BLaER1 treated with 17β-estradiol and CSF1 and Interleukin-3, amounts not matched to agents 10 nM and 100 nM (cell line): ENCODE measurements around the gene MRLN.
A peak's percentile ranks its signal among the peaks of the same experiment; 100 is the strongest.

Source experiments
- H3K27ac ChIP-seq, 11 experiments: shearing (Covaris generic); formaldehyde crosslinking; 2 replicates each; pipeline ENCODE4 v1.8.1; 2022
- H3K27me3 ChIP-seq, 11 experiments: shearing (Covaris generic); formaldehyde crosslinking; 2 replicates each; pipeline ENCODE4 v1.8.1; 2022
- H3K36me3 ChIP-seq, 11 experiments: shearing (Covaris generic); formaldehyde crosslinking; 2 replicates each; pipeline ENCODE4 v1.8.1; 2022
- H3K4me1 ChIP-seq, 10 experiments: shearing (Covaris generic); formaldehyde crosslinking; 2 replicates each; pipeline ENCODE4 v1.8.1; 2022
- H3K4me2 ChIP-seq, 11 experiments: shearing (Covaris generic); formaldehyde crosslinking; 2 replicates each; pipeline ENCODE4 v1.8.1; 2022
- H3K4me3 ChIP-seq, 10 experiments: shearing (Covaris generic); formaldehyde crosslinking; 2 replicates each; pipeline ENCODE4 v1.8.1; 2022
- H3K9ac ChIP-seq, 11 experiments: shearing (Covaris generic); formaldehyde crosslinking; 2 replicates each; pipeline ENCODE4 v1.8.1; 2022
- H3K9me3 ChIP-seq, 11 experiments: shearing (Covaris generic); formaldehyde crosslinking; replicated peaks in 1 of 11; 2 replicates each; pipeline ENCODE4 v1.8.1; 2022
- H4K20me1 ChIP-seq, 11 experiments: shearing (Covaris generic); formaldehyde crosslinking; 2 replicates each; pipeline ENCODE4 v1.8.1; 2022
- Cebpa-rat ChIP-seq, 11 experiments: shearing (Covaris generic); IDR thresholded peaks; 2 replicates each; pipeline ENCODE4 v1.8.1; 2022

MRLN gene

DNA sequence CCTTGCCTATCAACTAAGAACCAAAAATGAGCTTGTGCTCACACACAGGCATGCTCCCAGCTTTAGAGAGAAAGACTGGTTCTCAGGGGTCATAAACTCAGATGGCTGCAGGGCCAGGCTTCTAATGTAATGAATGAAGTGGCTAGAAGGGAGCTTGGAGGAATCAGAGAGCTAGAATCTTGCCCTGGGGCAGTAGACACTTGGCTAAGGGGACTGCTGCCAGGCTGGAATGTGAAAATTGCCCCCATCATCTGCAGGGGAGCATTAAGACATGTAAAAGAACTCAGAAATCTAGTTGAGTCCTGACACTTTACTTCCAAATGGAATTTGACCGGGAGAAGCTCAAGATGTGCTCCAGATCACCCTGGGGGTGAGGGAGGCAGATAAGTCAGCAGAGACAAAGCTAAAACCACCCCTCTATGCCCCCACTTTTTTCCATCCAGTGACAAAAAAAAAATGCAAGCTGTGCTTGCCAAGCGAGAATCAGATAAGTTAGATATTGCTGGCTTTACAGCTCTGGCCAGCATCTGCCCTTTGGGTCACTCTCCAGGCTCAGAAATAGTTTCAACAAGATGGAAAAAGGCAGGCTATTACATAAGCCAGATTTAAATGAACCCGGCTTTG, 41.3 kb downstream of the MRLN start:
- peaks cover 0 to 10% (median 7%) of the 10 kb centered on the region in 10 experiments; a peak in 14 of 20 replicates for H3K4me1 ChIP-seq
- H3K27ac ChIP-seq: no peak overlapping the region
- no peak for TF ChIP-seq Cebpa-rat (IDR thresholded peaks at IDR 0.05)
- peaks cover 30 to 48% (median 46%) of the 10 kb centered on the region in 11 experiments for H3K27me3 ChIP-seq
- no peak overlapping the region for H3K4me2 ChIP-seq
- H4K20me1 ChIP-seq: no peaks in the 10 kb centered on the region
- no peaks in the 10 kb centered on the region for H3K36me3 ChIP-seq
- no peak overlapping the region for H3K4me3 ChIP-seq
- no peak overlapping the region for H3K9ac ChIP-seq
- peaks cover 0 to 28% (median 8%) of the 10 kb centered on the region in 11 experiments; a peak in 13 of 22 replicates for H3K9me3 ChIP-seq

DNA sequence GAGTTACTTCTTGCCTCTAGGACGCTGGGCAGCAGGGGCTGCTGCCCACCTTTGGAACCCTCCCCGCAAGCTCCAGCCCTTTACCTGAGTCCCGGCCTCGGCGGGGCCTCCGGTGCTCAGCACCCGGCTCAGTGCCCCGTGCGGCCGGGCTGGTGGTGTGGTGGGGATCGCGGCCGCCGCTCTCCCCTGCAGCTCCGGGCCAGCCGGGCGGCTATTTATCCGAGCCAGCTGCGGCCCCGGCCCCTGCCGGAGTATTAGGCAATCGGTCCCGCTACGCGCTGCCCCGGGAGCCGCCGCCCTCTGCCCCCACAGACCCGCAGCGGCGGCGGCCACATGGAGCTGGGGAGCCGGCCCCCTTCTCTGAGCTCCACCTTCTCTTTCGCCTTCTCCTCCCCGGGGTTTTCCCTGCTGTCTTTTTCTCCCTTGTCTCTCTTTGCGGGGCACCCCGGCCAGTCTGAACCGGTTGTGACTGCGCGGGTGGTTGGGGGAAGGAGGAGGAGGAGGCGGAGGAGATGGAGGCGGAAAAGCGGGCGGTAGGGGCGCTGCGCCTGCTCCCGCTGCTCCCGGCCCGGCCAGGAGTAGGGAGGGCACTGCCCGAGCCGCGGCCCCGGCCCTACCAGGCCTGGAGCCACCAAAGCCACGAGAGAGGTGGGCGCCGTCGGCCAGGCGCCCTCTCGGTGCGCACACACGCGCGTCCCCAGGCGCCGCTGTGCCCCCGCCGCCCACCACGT, 43.7 kb downstream of the MRLN start, which contains the start of gene SLC16A9:
SLC16A9 (minus strand) TSS at position 456 of the 731 bp plus-strand sequence. CDS start 25,559 bp downstream, outside the sequence.
- H3K4me2 ChIP-seq: peak within 1 kb of the TSS; percentile 81 to 97 (median 92)
- H3K9ac ChIP-seq: peak within 1 kb of the TSS; percentile 71 to 87 (median 80)
- peaks cover 30 to 48% (median 46%) of the 10 kb centered on the region in 11 experiments for H3K27me3 ChIP-seq
- H3K9me3 ChIP-seq: peaks cover 0 to 28% (median 8%) of the 10 kb centered on the region in 11 experiments; a peak in 13 of 22 replicates
- H3K27ac ChIP-seq: peak within 1 kb of the TSS; percentile 44 to 79 (median 65); a peak in 20 of 22 replicates
- peaks cover 0 to 10% (median 7%) of the 10 kb centered on the region in 10 experiments; a peak in 14 of 20 replicates for H3K4me1 ChIP-seq
- peak in 5 of 11 experiments; percentile 26 to 72 (median 50); a peak in 8 of 22 replicates for TF ChIP-seq Cebpa-rat (IDR thresholded peaks at IDR 0.05)
- H4K20me1 ChIP-seq: no peaks in the 10 kb centered on the region
- H3K36me3 ChIP-seq: no peaks in the 10 kb centered on the region
- H3K4me3 ChIP-seq: peak within 1 kb of the TSS; percentile 65 to 77 (median 70)

DNA sequence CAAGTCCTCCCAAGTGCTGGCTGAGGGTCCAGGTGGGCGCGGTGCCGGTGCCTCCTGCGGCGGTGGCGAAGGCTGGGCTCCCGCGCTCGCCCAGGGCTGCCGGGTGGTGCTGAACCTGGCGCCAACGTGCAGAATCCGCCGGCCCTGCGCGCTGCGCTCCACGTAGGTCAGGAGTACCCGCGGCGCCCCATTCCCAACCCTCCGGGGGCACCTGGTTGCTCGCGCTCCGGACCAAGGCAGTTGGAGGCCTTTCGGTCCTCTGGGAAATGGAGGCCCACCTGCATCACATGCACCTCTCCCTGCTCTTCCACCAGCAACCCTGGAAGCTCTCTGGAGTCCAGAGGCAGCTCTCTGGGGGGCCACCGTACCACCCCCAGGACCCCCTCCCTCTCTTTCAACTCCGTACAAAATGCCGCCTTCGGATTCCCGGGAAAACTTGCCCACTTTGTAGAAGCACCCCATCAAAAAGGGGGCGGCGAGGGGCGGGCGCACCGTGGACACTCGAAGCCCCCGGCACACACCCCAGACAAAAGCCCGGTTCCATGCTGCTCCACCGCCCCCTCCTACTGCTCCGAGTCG, 44.4 kb downstream of the MRLN start:
- peak overlapping the region; percentile 71 to 87 (median 80) for H3K9ac ChIP-seq
- peak overlapping the region; percentile 81 to 97 (median 92) for H3K4me2 ChIP-seq
- peaks cover 30 to 48% (median 46%) of the 10 kb centered on the region in 11 experiments for H3K27me3 ChIP-seq
- peaks cover 0 to 28% (median 8%) of the 10 kb centered on the region in 11 experiments; a peak in 13 of 22 replicates for H3K9me3 ChIP-seq
- no peaks in the 10 kb centered on the region for H4K20me1 ChIP-seq
- no peak for TF ChIP-seq Cebpa-rat (IDR thresholded peaks at IDR 0.05)
- peak overlapping the region; percentile 65 to 77 (median 70) for H3K4me3 ChIP-seq
- no peaks in the 10 kb centered on the region for H3K36me3 ChIP-seq
- H3K4me1 ChIP-seq: peaks cover 0 to 10% (median 7%) of the 10 kb centered on the region in 10 experiments; a peak in 14 of 20 replicates
- peak overlapping the region; percentile 44 to 79 (median 65); a peak in 18 of 22 replicates for H3K27ac ChIP-seq

DNA sequence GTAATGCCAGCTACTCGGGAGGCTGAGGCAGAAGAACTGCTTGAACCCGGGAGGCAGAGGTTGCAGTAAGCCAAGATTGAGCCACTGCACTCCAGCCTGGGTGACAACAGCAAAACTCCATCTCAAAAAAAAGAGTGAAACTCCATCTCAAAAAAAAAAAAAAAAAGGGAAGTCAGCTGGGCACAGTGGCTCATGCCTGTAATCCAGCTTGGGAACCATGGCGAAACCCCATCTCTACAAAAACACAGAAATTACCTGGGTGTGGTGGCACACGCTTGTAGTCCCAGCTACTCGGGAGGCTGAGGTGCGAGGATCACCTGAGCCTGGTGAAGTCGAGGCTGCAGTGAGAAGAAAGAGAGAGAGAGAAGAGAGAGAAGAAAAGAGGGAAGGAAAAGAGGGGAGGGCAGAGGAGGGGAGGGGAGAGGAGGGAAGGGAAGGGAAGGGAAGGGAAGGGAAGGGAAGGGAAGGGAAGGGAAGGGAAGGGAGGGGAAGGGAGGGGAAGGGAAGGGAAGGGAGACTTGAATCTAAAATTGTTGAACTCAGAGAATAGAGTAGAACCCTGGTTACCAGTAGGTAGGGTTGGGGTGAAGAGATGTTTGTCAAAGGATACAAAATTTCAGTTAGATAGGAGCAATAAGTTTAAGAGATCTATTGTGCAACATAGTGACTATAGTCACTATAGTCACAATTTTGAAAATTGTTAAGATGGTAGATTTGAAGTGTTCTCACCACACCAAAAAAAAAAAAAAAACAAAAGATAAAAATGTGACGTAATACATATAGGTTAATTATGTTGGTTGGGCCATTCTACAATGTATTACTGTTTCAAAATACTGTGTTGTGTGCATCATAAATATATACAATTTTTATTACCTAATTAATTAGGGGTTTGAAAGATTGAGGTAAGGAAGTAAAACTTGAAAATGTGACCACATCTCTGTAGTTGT, 46.1 kb downstream of the MRLN start:
- no peak overlapping the region for H3K4me2 ChIP-seq
- no peaks in the 10 kb centered on the region for H4K20me1 ChIP-seq
- no peak for TF ChIP-seq Cebpa-rat (IDR thresholded peaks at IDR 0.05)
- no peaks in the 10 kb centered on the region for H3K36me3 ChIP-seq
- H3K9me3 ChIP-seq: peaks cover 0 to 28% (median 8%) of the 10 kb centered on the region in 11 experiments; a peak in 13 of 22 replicates
- peaks cover 30 to 48% (median 46%) of the 10 kb centered on the region in 11 experiments for H3K27me3 ChIP-seq
- H3K4me3 ChIP-seq: no peak overlapping the region
- no peak overlapping the region for H3K9ac ChIP-seq
- no peak overlapping the region for H3K27ac ChIP-seq
- H3K4me1 ChIP-seq: peaks cover 0 to 10% (median 7%) of the 10 kb centered on the region in 10 experiments; a peak in 14 of 20 replicates

DNA sequence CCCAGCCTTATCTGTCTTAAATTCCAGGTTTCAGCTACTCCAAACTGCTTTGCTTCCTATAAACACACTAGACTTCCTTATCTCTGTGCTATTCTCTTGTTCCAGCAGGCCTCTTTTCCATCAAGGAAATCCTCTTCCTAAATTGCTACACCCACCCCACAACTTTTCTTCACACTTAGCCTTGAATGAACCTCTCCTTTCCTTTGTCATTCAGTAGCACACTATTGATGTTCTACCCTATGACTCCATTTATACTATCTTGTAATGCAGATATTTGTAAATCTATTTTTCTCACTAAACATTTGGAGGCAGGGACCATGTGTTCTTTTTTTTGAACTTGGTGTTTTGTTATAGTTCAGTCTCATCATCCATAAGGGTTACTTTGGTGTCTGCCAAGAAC, 47.3 kb downstream of the MRLN start:
- H3K9me3 ChIP-seq: peaks cover 0 to 28% (median 8%) of the 10 kb centered on the region in 11 experiments; a peak in 13 of 22 replicates
- H3K4me2 ChIP-seq: no peak overlapping the region
- H3K27ac ChIP-seq: no peak overlapping the region
- no peaks in the 10 kb centered on the region for H3K36me3 ChIP-seq
- TF ChIP-seq Cebpa-rat (IDR thresholded peaks at IDR 0.05): no peak
- H3K4me3 ChIP-seq: no peak overlapping the region
- H3K4me1 ChIP-seq: peaks cover 0 to 10% (median 7%) of the 10 kb centered on the region in 10 experiments; a peak in 14 of 20 replicates
- no peak overlapping the region for H3K9ac ChIP-seq
- H3K27me3 ChIP-seq: peaks cover 25 to 37% (median 34%) of the 10 kb centered on the region in 11 experiments
- H4K20me1 ChIP-seq: no peaks in the 10 kb centered on the region

DNA sequence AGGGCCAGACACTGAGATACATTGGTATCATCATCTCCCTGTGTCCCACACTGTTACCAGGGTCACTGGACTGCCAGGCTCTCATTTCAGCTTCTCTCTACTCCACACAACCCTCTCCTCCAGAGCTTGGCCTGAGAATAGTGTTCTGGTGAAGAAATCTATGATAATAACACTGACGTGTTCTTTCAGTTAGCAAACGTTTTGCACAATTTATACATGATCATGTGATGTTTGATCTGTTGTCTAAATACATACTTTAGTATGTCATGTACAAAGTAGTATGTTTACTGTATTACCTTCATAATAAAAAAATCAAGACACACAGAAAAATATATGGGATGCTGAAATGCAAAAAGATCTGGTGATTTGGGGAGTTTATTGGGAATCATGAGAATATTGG, 48.6 kb downstream of the MRLN start:
- Histone ChIP-seq H3K36me3 (no peaks in the 10 kb centered on the region), H3K27me3 (peaks cover 12 to 24% (median 21%) of the 10 kb centered on the region in 11 experiments), H3K4me1 (peaks cover 0 to 9% (median 7%) of the 10 kb centered on the region in 10 experiments; a peak in 14 of 20 replicates), H3K27ac (no peak overlapping the region), H3K9ac (no peak overlapping the region), H3K9me3 (peaks cover 0 to 15% (median 7%) of the 10 kb centered on the region in 11 experiments; a peak in 12 of 22 replicates), H3K4me2 (no peak overlapping the region), H4K20me1 (no peaks in the 10 kb centered on the region), H3K4me3 (no peak overlapping the region)
- no peak for TF ChIP-seq Cebpa-rat (IDR thresholded peaks at IDR 0.05)

DNA sequence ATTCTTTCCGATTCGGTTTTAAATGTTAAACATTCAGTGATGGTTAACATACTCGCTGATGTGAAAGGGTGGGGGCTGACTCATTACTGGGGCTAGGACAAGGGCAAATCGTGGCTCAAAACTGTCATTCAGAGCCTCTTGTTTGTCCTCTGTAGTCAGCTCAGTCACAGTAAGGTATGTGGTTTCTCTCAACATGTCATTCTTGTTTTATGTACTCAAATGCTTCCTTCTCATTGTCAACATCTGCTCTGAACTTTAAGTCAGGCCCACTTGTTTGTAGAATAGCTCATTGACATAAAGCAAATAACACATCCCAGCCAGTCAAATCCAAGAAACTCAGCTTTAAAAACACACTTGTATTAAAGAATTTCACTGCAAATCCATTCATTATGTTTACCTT, 50.9 kb downstream of the MRLN start:
- no peak overlapping the region for H3K27ac ChIP-seq

DNA sequence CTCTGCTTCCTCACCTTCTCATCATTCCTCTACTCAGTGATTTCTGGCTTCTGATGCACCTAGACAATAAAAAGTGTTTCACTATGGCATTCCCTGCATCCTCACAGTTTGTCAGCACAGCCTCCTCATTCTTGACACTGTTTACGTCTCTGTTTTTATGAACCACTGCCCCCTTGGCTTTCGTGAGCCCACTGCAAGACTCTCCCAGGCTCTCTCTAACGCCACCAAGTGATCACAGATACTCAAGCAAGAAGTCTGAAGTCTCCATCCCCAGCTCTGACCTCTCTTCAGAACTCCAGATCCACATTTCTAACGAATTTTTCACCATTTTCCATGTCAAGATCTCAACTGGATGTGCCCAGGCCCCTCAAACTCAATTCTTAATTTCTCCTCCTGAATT, 52.5 kb downstream of the MRLN start:
- Histone ChIP-seq H3K4me1 (no peaks in the 10 kb centered on the region), H3K27ac (no peak overlapping the region), H3K9me3 (peaks cover 0 to 5% (median 0%) of the 10 kb centered on the region in 11 experiments; a peak in 2 of 22 replicates), H3K4me2 (no peak overlapping the region), H3K27me3 (no peaks in the 10 kb centered on the region), H3K36me3 (no peaks in the 10 kb centered on the region), H3K9ac (no peak overlapping the region), H3K4me3 (no peak overlapping the region), H4K20me1 (no peaks in the 10 kb centered on the region)
- no peak for TF ChIP-seq Cebpa-rat (IDR thresholded peaks at IDR 0.05)

More for the DNA sequence above, 50.9 kb downstream of the MRLN start:
- Histone ChIP-seq H3K36me3 (no peaks in the 10 kb centered on the region), H3K9me3 (no peaks in the 10 kb centered on the region), H3K9ac (no peak overlapping the region), H3K4me3 (no peak overlapping the region), H3K4me2 (no peak overlapping the region), H3K27me3 (peaks cover 0 to under 1% (median 0%) of the 10 kb centered on the region in 11 experiments; a peak in 2 of 22 replicates), H4K20me1 (no peaks in the 10 kb centered on the region), H3K4me1 (no peaks in the 10 kb centered on the region)
- TF ChIP-seq Cebpa-rat (IDR thresholded peaks at IDR 0.05): no peak
